Vagina (tissue), 2 donors: ENCODE results near the gene OXNAD1.

Experiments used
- CTCF ChIP-seq, 3 experiments: fragments of 450-650 bp in 2 of 3; fragments of 200-600 bp in 1 of 3; sonication (generic) in 1 of 3; IDR thresholded peaks; one replicate each; pipeline ENCODE4 v1.5.1; 2017 to 2019; ENCODE audit warnings: antibody characterized with exemption in 3 of 3, mild to moderate bottlenecking in 2 of 3, moderate library complexity in 2 of 3
- POLR2A ChIP-seq, 2 donors: fragments of 450-650 bp; IDR thresholded peaks; one replicate each; pipeline ENCODE4 v1.6.1; 2017; ENCODE audit warnings: antibody characterized with exemption in 2 of 2, mild to moderate bottlenecking in 2 of 2, moderate library complexity in 2 of 2

- TF ChIP-seq CTCF (IDR thresholded peaks at IDR 0.05) (no peak), POLR2A (IDR thresholded peaks at IDR 0.05) (no peak)
These were observed 28.1 kb upstream of the OXNAD1 start for GRCh38 chr3:16236856-16237393.
